WTC11 (cell line): Measurements from ENCODE around the gene DCTPP1.

ENCODE experiments used
- CREM ChIP-seq: sonication (generic); formaldehyde crosslinking; IDR thresholded peaks from 2 replicates; pipeline ENCODE4 v1.8.1; 2022; ENCODE audit warnings: mild to moderate bottlenecking, missing genetic modification reagents, moderate library complexity
- CTCF ChIP-seq: fragments of 200-600 bp; IDR thresholded peaks from 2 replicates; pipeline ENCODE4 v1.8.0; 2022; ENCODE audit warnings: antibody characterized with exemption
- ERG ChIP-seq: fragments of 250-450 bp; sonication (Bioruptor Pico); IDR thresholded peaks from 2 replicates; pipeline ENCODE4 v1.8.0; 2021; ENCODE audit warnings: mild to moderate bottlenecking
- ETV6 ChIP-seq: sonication (generic); formaldehyde crosslinking; IDR thresholded peaks from 2 replicates; pipeline ENCODE4 v1.8.1; 2022; ENCODE audit warnings: mild to moderate bottlenecking, missing genetic modification reagents
- NFYB ChIP-seq: sonication (generic); formaldehyde crosslinking; conservative IDR thresholded peaks from 2 replicates; pipeline ENCODE4 v1.8.0; 2022; ENCODE audit warnings: low read depth, missing genetic modification reagents
- ZBTB43 ChIP-seq: sonication (generic); formaldehyde crosslinking; IDR thresholded peaks from 2 replicates; pipeline ENCODE4 v1.8.1; 2023; ENCODE audit warnings: mild to moderate bottlenecking, missing genetic modification reagents

GRCh38 chr16:30459456-30459855, 29.6 kb upstream of the DCTPP1 start:
- TF ChIP-seq CTCF (no peak), NFYB (CRISPR knock-in tag) (no peak), ZBTB43 (CRISPR knock-in tag) (no peak), ERG (CRISPR knock-in tag) (no peak), CREM (no peak), ETV6 (CRISPR knock-in tag) (no peak)
